LHCN-M2 (cell line): ENCODE results near the gene HSP90AA1. TPM values are rescaled to one million over a fixed set of nuclear protein-coding genes. Genes with fewer than 3 reads are reported as not detected.
"Not testable (repeated sequence)": the region's sequence is repeated elsewhere in the genome, so short reads cannot be mapped to it uniquely, and the experiment has no call there.

ENCODE experiments used
- DNase-seq: peaks from one replicate; pipeline ENCODE4 v3.0.0-alpha.2; 2012; ENCODE audit warnings: low read depth
- total RNA-seq: library from RNA; depleted of rRNA; stranded (reverse); fragments of >200 nt; gene quantifications from 2 replicates; pipeline ENCODE4 v1.2.3, GENCODE V29; 2014

The HSP90AA1 gene
- total RNA-seq, 1 experiment from 2014 or later: 816 TPM

DNA sequence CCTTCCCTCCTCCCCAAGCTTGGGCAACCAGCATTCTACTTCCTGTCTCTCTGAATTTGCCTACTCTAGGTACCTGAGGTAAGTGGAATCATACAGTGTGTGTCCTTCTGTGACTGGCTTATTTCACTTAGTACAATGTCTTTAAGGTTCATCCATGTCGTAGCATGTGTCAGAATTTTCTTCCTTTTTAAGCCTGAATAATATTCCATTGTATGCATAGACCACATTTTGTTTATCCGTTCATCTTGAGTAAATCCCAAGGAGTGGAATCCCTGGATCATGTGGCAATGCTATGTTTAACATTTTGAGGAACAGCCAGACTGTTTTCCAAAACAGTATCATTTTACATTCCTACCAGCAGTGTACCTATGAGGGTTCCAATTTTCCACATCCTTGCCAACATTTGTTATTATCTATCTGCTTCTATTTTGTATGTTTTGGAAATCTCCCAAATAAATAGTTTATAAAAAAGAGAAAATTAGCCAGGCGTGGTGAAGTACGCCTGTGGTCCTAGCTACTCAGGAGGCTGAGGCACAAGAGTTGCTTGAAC lies 12.4 kb downstream of the HSP90AA1 start:
- DNase-seq: no peak

DNA sequence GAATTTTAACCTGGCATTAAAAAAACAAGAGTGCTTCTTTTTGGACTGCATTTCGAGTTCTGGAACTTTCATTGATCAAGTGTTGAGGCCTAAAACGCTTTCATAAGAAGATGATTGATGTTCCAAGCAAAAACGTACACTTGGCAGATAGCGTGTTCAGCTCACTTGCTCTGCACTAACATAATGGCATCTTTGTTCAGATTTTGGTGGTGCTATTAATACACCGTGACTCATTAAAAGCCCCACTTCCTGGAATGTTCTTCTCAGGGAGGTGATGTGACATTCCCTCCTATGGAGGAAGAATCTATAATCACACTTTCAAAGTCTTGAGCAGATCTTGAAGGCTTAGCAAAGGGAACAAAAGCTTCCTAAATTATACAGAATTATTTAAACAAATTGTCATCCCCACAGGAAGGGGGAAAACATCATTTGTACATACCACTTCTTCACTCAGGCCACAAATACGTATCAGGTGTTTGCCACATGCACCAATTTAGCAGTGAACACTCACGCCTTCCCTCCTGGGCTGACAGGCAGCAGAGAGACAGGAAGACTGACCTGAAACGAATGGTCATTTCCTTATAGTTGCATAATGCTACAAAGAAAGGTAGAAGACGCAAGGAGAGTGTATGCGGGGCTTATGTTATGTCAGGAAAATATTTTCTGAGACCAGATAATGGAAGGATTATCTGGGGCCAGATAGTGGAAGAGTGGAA lies 15.4 kb downstream of the HSP90AA1 start:
- DNase-seq: peak; percentile 77

DNA sequence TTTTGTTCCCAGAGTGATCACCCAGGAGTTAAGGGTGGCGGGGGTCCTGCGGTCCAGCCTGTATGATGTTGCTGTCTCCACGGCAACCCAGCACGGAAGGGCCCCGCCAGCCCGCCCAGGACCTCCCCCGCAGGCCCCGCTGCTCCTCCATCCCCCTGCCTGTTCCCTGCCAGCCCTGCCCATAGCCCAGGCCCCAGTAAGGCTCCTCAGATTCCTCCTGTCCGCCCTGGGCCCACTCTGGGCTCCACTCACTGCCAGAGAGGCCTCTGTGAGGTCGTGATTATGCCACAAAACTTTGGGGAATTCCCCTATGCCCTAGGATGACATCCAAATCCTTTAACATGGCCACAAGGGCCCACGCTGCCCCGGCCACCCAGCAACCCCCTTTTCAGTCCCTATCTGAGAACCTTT lies 20.8 kb downstream of the HSP90AA1 start:
- no peak for DNase-seq

DNA sequence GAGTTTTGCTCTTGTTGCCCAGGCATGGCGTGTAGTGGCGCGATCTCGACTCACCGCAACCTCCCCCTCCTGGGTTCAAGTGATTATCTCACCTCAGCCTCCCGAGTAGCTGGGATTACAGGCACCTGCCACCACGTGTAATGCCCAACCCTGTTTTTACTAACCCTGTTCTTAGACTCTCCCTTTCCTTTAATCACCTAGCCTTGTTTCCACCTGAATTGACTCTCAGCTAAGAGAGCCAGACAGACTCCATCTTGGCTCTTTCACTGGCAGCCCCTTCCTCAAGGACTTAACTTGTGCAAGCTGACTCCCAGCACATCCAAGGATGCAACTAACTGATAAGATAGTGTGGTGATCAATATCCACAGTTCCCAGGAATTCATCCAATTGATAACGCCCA lies 22.3 kb downstream of the HSP90AA1 start:
- DNase-seq: not testable (repeated sequence)

DNA sequence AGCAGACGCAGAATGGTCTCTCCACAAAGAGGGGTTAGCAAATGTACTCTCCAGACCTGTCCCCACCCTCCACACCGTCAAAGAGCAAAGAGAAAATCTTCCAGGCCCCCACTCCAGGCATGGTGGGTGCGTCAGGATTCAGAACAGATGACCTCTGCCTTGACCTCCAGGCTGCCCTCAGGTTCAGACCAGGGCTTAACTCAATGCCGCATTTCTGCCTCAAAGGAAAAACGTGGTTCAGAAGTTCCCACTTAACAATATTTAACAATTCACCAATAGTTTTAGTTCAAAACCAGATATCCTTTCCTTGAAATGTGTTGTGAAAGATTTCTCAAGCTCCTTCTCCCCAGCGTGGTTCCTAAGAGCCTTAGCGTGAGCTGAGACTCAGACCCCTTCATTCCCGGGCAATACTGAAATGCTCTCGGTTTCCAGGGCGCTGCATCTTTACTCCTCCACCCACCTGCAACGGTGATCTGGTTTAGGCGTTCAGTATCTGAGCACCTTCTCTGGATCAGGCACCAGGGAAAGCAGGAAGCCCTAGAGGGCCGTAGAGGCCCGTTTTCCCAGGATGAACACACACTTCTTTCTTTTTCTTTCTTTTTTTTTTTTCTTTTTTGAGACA lies 22.9 kb downstream of the HSP90AA1 start:
- no peak for DNase-seq

DNA sequence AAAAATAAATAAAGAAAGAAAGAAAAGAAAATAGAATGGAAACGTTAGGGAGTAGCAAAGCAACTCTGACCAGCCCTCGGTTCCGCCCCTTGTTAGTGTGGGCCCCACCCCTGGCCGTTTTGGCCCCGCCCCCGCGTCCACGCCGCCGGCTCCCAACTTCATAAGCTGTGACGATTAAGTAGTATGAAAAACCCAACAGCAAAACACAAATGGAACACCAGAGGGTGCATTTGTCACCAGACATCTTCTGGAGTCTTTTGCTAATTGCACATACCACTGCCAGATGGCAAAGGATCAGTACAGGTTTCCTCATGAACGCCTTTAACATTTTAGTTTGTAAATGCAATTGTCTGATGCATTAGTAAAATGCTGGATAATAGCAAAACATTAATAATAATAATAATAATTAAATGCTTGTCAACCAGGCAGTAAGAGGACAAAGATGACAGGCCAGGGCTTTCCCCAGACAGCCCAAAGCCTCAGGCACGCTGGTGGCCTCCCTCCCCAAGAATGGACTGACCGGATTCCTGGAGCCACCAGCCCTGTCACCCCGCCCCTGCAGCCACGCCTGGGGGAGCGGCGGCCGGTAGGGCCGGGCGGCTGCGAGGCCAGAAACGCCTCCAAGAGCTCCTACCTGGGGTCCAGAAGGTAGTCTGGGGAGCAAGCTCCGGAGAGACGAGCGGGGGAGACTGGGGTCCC lies 23.6 kb downstream of the HSP90AA1 start:
- DNase-seq: peak; percentile 90

DNA sequence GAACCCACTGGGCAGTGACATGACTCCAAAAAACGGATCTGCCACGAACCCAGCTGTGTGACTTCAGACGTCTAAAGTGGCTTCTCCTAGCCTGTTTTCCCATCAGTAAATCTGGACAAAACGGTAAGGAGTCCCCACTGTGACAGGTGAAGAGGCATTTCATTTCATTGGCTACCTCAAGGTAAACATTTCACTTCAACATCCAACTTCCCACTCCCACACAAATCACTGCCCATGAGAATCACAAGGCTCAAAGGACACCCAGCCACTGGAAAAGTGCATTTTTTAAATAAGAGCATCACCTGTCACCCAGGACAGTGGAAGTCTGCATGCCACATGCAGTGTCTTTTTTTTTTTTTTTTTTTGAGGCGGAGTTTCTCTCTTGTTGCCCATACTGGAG lies 27.9 kb downstream of the HSP90AA1 start:
- no peak for DNase-seq

DNA sequence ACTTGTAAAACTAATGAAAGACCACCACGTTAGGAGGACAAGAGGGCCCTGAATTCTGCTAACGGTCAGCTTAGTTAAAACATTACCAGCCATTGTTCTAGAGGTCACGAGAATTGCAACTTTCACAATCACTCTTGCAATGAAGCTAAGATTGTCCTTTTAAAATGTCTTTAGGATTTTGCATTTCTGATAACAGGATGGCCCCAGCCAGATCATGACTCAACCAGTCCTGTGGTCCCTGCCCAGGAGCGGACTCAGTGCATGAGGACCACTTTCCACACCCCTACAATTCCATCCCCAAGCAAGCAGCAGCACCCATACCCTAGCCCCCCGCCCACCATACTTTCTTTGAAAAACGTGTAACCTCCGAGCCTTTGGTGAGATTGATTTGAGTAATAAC lies 28.7 kb downstream of the HSP90AA1 start:
- no peak for DNase-seq

DNA sequence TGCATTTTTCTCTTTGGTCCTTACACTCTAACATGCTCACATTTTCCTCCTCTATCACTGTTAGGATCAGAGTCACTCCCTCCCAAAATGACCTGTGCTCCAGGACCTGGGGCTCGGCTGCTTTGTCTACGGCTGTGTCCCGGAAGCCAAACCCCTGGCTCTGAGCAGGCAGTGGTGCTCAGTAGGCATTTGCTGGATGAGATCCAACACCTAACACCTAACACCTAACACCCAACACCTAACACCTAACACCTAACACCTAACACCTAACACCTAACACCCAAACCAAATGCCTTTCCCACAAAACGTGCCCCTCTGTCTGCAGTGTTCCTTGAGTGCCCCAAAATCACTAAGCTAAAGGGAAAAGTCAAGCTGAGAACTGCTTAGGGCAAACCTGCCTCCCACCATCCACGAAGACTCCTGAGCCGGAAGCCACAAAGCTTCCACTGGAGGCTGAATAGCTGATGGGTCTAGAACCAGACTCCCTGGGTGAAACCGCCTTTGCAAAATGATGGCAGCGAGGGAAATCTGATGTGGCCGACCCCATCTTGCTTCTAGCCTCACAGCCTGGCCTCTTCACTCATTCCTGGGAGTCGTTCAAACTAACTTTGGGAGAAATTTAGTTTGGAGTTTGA lies 29.2 kb downstream of the HSP90AA1 start:
- no peak for DNase-seq

DNA sequence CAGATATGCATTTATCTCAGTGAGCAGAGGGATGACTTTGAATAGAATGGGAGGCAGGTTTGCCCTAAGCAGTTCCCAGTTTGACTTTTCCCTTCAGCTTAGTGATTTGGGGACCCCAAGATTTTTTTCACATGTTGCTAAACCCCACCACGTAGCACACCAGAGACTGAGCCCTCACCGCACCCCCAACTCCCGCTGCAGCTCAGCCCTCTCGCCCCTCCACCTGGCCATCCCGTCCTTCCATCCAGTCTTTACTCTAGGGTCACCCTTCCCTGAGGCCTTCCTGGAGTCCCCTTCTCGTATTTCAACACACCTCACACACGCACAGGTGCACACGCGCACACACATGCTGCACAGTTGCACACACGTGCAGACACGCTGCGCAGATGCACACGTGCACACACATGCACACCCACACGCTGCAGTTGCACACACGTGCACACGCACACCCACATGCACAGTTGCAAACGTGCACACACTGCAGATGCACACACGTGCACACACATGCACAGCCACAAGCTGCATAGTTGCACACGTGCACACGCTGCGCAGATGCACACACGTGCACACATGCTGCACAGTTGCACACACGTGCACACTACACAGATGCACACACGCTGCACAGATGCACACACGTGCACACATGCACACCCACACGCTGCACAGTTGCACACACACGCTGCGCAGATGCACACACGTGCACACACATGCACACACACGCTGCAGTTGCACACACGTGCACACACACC lies 30.0 kb downstream of the HSP90AA1 start:
- no peak for DNase-seq

DNA sequence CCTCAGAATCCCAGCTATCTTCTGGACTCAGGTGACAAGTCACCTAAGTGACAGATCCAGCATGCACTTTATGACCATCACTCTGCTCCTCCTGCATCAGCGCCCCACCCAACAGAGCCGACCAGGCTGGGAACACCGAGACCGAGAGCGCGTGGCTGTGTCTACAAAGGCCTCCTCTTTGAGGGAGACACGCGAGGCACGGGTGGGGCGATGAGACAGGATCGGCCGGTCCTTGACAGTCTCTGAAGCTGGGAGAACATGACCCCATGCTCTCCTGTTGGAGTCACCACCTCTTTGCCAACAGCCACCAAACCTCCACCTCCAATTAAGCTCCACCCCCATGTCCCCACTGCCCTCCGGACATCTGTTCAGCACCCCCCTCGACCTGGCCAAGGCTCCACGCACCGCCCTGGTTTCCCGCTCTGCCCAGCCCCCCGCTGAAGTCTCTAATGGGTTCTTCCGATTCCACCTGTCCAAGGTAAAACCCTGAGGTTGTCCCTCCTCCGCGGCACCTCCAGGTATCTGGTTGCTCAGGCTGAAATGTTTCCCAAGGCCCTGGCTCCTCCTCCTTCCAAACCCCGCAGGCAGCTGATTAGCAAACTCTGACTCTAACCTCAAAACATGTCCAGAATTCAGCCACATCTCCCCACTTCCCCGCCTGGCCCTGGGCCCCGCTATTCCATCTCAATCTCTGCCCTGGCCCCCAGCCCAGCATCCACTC lies 31.5 kb downstream of the HSP90AA1 start:
- no peak for DNase-seq

DNA sequence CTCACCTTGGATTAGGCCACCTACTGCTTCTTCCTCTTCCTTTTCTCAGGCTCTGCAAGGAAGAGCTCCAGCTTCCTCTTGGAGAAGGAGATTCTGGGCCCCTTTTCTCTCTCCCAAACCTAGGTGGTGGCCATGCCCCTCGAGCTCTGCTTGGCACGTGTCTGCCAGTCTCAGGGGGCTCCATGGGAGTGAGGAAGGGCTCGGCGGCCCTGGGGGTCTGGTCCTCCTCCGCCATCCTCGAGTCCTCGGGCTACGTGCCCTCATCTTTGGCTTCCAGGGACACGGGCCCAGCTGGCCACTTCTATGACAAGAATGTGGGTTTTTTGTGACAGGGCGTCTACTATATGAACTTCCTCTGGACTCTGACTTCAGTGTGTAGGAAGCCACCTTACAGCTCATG lies 34.3 kb downstream of the HSP90AA1 start:
- DNase-seq: no peak

DNA sequence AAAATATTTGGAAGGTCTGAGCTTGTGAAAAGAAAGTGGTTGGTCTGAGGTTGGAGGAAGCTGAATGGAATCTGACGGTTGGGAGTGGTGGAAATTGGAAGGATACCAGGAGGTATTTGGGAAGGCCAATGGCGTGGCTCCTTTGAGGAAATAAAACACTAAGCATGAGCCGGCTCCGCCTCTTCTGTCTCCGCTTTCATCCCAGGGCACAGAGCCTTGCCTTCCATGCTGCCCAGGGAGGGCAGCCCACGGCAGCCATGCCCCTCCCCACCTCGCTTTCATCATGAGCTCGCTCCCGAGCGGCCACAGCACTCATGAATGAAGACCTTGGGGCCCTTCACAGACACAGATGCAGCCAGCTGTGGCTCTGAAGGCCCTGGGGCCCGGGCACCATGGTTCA lies 36.2 kb downstream of the HSP90AA1 start:
- DNase-seq: peak; percentile 79

DNA sequence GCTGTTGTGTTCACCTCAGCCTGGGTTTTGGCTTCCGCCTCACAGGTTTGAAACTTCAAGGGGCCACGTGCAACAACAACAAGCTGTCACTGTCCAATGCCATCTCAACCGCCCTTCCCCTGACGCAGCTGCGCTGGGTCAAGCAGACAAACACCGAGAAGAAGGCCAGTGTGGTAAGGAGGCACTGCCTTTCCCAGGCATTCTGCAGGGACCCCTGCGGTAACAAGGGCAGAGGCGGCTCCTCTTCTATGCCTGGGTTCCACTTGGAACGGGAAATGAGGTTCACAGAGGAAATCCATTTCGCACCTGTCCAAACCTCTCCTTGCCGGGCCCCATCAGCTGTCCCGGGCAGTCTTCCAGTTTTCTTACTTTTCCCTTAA lies 36.8 kb downstream of the HSP90AA1 start:
- no peak for DNase-seq

DNA sequence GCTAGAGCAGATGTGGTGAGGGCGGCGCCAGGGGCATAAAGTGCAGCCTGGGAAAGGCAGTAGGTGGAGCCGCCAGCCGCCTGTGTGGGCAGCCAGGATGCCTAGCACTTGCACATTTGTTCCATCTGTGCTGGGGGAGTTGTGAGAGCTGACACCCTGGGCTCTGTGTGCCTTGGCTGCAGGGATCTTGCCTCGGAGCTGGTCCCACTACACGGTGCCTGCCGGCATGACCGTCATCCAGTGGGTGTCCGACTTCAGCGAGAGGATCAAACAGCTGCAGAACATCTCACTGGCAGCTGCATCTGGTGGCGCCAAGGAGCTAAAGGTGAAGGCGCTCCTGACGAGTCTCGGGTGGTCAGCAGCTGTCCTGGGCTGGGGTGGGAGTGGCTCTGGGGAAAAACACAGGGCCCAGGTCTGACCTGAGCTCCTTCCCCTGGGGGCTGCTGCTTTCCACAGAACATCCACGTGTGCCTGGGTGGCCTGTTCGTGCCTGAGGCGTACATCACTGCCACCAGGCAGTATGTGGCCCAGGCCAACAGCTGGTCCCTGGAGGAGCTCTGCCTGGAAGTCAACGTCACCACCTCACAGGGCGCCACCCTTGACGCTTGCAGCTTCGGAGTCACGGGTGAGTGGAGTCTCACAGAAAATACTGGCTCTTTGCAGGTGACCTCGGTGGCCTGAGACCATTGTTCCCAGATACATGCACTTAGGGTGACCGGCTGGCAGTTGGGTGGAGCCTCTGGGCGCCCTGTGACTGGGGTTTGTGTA lies 37.4 kb downstream of the HSP90AA1 start:
- peak; percentile 51 for DNase-seq

DNA sequence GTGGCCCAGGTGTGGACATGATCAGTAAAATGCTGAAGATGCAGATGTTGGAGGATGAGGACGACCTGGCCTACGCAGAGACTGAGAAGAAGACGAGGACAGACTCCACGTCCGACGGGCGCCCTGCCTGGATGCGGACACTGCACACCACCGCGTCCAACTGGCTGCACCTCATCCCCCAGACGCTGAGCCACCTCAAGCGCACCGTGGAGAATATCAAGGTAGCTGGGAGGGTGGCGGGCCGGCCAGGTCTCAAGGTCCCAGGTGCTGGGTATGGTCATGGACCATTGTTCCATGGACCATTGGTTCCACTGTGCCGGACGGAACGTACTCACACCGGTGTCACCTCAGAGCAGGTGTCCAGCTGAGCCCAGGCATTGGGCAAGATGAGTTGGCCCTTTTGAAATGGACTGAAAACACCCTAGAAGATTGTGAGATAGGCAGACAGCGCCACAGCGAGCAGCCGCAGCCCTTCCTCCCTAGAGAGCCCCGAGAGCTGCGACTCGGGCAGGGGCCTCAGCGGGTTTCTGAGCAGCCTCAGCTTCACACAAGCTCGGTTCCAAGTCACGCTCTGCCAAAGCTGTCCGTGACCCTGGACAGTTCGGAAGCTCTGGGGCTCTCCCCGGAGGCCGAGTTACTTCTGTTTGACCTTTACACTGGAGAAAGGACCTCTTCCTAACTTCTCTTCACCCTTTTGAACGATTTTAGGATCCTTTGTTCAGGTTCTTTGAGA lies 38.9 kb downstream of the HSP90AA1 start:
- DNase-seq: no peak

DNA sequence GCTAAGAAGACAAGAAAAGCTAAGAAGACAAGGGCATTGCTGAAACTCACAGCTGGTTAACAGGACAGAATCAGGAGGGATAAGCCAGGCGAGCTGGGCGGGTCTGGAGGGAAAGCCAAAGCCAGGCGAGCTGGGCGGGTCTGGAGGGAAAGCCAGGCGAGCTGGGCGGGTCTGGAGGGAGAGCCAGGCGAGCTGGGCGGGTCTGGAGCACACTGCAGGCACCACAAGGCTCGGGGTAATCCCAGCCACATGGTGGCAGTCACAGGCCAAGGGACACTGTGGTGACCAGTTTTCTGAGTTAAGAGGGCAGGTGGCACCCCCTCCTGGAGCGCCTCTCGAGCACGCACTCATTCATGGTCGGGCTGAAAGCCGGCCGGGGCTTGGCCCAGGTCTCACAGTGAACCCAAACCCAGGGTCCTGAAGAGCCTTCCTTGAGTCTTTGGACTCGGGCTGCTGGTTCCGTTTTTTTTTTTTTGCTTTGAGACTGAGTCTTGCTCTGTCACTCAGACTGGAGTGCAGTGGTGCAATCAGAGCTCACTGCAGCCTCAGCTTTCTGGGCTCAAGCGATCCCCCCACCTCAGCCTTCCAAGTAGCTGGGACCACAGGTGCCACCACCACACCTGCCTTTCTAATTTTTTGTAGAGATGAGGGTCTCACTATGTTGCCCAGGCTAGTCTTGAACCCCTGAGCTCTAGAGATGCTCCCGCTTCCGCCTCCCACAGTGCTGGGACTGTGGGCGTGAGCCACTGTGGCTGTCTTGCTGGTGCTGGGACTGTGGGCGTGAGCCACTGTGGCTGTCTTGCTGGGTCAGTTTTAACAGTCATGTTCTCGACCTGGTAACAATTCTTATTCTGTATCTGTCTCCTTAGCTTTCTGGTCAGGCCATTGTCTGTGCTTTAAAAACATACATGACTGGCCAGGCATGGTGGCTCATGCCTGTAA lies 40.2 kb downstream of the HSP90AA1 start:
- peak; percentile 46 for DNase-seq

DNA sequence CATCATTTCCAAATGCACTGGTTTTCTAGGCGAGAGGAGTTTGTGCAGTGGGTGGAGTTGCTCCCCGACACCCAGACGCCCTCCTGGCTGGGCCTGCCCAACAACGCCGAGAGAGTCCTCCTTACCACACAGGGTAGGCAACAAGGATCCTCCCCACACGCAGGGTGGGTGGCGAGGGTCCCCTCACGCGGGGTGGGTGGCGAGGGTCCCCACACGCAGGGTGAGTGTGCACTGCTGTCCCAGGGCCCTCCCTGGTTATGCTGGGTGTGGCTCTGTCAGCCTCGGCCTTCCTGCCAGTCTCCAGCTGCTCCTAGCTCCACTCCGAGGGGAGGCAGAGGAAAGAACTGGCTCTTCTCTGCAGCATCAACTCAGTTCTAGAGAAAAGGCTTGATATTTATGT lies 42.3 kb downstream of the HSP90AA1 start:
- no peak for DNase-seq
